Left kidney (tissue), 8 donors: ENCODE measurements around the gene SMIM7. TPM values are rescaled to one million over a fixed set of nuclear protein-coding genes. Genes with fewer than 3 reads are reported as not detected.
"Not testable (repeated sequence)": the region's sequence is repeated elsewhere in the genome, so short reads cannot be mapped to it uniquely, and the experiment has no call there.

Source experiments
- DNase-seq: peaks from one replicate; pipeline ENCODE4 v3.0.0-alpha.2; 2013
- long read RNA-seq, 8 donors: transcript quantifications; one replicate each; lab custom pipeline, GENCODE V29; 2026
- polyA plus RNA-seq: library from polyadenylated mRNA; unstranded; fragments of 120-200 nt; gene quantifications from one replicate; pipeline ENCODE4 v1.2.1, GENCODE V29; 2013; ENCODE audit not compliant: insufficient read length

The SMIM7 gene
- polyA plus RNA-seq = 108 TPM
- long read RNA-seq, donor 1, transcript SMIM7-215 (6 exons, 975 nt) = minor isoform, 7 of 82 reads
- long read RNA-seq, donor 1, transcript SMIM7-214 (4 exons, 1,075 nt) = minor isoform, 7 of 82 reads
- long read RNA-seq, donor 1, transcript SMIM7-208 (5 exons, 2,776 nt) = major isoform, 39 of 82 reads
- long read RNA-seq, donor 1, partial matches to known transcripts = 19 of 82 reads
- long read RNA-seq, donor 1, other reads (novel, unspliced or antisense) = 0 of 82 reads
- long read RNA-seq, donor 2, transcript SMIM7-208 (5 exons, 2,776 nt) = major isoform, 34 of 74 reads
- long read RNA-seq, donor 2, transcript SMIM7-214 (4 exons, 1,075 nt) = minor isoform, 13 of 74 reads
- long read RNA-seq, donor 2, partial matches to known transcripts = 16 of 74 reads
- long read RNA-seq, donor 2, other reads (novel, unspliced or antisense) = 0 of 74 reads
- long read RNA-seq, donor 3, transcript SMIM7-214 (4 exons, 1,075 nt) = minor isoform, 8 of 52 reads
- long read RNA-seq, donor 3, transcript SMIM7-208 (5 exons, 2,776 nt) = major isoform, 27 of 52 reads
- long read RNA-seq, donor 3, partial matches to known transcripts = 5 of 52 reads
- long read RNA-seq, donor 3, other reads (novel, unspliced or antisense) = 0 of 52 reads
- long read RNA-seq, donor 4, transcript SMIM7-208 (5 exons, 2,776 nt) = major isoform, 9 of 10 reads
- long read RNA-seq, donor 4, partial matches to known transcripts = 0 of 10 reads
- long read RNA-seq, donor 4, other reads (novel, unspliced or antisense) = 0 of 10 reads
- long read RNA-seq, donor 5, transcript SMIM7-208 (5 exons, 2,776 nt) = major isoform, 75 of 157 reads
- long read RNA-seq, donor 5, transcript SMIM7-215 (6 exons, 975 nt) = minor isoform, 7 of 157 reads
- long read RNA-seq, donor 5, transcript SMIM7-214 (4 exons, 1,075 nt) = minor isoform, 23 of 157 reads
- long read RNA-seq, donor 5, transcript SMIM7-207 (6 exons, 1,126 nt) = minor isoform, 6 of 157 reads
- long read RNA-seq, donor 5, partial matches to known transcripts = 17 of 157 reads
- long read RNA-seq, donor 5, other reads (novel, unspliced or antisense) = 15 of 157 reads
- long read RNA-seq, donor 6, transcript SMIM7-208 (5 exons, 2,776 nt) = major isoform, 44 of 63 reads
- long read RNA-seq, donor 6, partial matches to known transcripts = 0 of 63 reads
- long read RNA-seq, donor 6, other reads (novel, unspliced or antisense) = 0 of 63 reads
- long read RNA-seq, donor 7, transcript SMIM7-214 (4 exons, 1,075 nt) = minor isoform, 14 of 100 reads
- long read RNA-seq, donor 7, transcript SMIM7-208 (5 exons, 2,776 nt) = major isoform, 42 of 100 reads
- long read RNA-seq, donor 7, transcript SMIM7-207 (6 exons, 1,126 nt) = minor isoform, 7 of 100 reads
- long read RNA-seq, donor 7, partial matches to known transcripts = 13 of 100 reads
- long read RNA-seq, donor 7, other reads (novel, unspliced or antisense) = 6 of 100 reads
- long read RNA-seq, donor 8, transcript SMIM7-208 (5 exons, 2,776 nt) = major isoform, 18 of 32 reads
- long read RNA-seq, donor 8, partial matches to known transcripts = 0 of 32 reads
- long read RNA-seq, donor 8, other reads (novel, unspliced or antisense) = 0 of 32 reads

DNA sequence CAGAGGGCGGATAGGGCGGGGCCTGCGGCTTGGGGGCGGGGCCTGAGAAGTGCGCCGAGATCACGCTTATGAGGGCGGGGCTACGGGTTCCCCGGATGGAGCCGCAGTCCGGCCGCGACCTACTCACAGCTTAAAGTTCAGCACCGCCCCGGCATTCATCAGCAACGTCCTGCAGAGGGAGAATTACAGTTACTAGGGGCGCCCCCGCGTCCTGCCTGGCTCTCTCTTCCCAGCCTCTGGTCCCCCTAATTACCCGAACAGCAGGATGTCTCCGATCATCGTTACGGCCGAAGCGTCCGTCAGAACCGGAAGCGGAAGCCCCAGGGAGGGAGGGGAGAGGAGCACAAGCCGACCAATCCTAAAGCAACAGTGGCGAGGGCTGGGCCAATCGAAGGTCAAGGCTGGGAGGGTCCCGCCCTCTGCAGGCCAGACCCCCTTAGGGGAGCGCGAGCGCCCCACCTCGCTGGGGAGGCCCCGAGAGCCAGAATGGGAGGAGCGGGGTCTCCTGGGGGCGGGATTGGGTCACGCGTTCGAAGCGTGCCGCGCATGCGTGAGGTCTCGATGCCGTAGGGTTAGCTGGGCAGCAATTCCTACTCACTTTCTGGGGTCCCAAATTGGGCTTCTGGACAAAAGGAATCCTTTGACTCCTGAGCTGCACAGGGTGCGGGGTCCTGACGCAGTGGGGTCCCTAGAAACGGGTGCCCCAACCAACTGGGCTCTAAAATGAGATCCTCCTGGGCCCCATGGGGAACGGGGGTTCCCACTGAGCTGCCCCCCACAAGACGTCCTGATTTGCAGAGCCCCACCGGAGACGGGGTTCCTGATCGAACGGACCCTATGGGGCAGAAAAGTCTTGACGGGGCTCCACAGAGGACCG lies at the start of gene SMIM7:
Gene SMIM7 (minus strand): TSS at position 313 of the 877 bp plus-strand sequence. CDS start 34 bp downstream, at position 279.
- DNase-seq = peak; percentile 98

- DNase-seq = no peak
These were observed 43.7 kb upstream of the SMIM7 start for GRCh38 chr19:16703677-16704076.

DNA sequence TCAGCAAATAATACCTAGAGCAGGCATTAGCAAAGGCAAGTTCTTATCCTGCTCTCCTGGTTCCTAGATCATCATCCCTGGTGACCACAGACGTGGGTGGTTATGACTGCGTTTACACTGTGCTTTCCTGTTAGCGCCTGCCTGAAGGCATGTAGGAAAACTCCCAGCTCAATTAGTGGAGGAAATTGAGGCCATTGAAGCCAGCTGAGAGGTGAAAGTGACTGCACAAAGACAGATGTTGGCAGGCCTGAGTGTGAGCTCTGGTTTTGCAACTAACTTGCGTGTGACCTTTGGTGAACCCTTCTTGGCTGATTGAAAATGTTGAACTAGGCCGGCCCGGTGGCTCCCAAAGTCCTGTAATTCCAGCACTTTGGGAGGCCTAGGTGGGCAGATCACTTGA lies 42.2 kb upstream of the SMIM7 start:
- no peak for DNase-seq

GRCh38 chr19:16698914-16699313 lies 39.0 kb upstream of the SMIM7 start:
- no peak for DNase-seq

DNA sequence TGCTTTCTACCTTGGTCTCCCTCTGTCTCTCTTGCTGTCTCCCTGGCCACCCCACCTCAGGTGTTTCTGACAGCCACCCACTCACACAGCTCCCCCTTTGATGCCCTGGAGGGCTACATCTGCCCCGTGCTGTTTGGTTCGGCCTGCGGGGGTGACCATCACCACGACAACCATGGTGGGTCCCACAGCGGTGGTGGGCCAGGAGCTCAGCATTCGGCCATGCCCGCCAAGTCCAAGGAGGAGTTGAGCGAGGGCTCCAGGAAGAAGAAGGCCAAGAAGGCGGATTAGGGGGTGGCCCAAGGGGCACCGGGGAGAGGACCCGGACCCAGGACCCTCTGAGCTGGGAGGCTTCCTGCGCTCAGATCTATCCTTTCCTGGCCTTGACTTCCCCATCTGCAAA lies 28.1 kb upstream of the SMIM7 start:
- no peak for DNase-seq

DNA sequence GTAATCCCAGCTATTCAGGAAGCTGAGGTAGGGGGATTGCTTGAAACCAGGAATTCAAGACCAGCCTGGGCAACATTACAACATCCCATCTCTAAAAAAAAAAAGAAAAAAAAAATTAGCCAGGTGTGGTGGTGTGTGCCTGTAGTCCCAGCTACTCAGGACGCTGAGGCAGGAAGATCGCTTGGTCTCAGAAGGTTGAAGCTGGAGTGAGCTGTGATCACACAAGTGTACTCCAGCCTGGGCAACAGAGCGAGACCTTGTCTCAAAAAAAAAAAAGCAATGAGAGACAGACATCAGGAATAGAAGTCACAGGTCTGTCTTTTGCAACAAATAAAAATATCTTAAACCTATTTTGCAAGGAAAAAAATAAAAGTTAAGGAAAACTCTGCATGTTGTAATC lies 24.3 kb upstream of the SMIM7 start:
- DNase-seq = no peak

DNA sequence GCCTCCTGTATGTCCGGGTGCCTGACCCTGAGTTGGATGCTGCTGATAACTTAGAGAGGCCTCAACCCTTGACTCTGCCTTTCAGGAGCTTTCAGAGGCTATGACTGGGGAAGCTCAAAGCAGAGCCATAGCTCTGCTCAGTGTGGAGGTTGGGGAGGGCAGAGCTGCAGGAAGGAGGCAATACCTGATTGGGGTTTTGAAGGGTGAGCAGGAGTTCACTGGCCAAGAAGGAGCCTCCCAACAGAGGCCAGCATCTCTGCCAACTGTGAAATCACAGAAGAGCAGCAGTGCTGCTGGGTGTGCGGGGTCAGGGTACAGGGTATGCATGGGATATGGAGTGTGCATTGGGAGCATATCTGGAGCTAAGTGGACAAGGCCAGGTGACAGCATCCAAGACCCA lies 22.6 kb upstream of the SMIM7 start:
- no peak for DNase-seq

DNA sequence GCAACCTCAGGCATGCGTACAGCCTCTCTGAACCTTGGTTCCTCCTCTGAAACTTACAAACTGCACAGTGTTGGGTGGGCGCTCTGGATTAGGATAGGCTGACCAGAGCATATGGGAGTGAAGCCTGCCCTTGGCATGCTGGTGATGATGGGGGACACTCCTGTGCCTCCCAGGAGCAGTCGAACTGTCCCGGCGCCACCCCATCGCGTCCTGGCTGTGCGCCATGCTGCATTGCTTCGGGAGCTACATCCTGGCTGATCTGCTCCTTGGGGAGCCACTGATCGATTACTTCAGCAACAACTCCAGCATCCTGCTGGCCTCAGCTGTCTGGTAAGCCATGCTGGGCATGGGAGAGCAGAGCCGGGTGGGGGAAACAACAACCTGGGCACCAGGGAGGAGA lies 19.9 kb upstream of the SMIM7 start:
- no peak for DNase-seq

DNA sequence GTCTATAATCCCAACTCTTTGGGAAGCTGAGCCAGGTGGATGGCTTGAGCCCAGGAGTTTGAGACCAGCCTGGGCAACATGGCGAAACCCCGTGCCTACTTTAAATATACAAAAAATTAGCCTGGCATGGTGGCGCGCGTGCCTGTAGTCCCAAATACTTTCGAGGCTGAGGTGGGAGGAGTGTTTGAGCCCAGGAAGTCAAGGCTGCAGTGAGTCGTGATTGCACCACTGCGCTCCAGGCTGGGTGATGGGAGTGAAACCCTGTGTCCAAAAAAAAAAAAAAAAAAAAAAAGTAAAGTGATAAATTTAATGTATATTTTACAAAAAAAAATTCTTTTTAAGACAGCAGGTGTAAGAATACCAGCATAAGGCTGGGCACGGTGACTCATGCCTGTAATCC lies 18.6 kb upstream of the SMIM7 start:
- no peak for DNase-seq

GRCh38 chr19:16677055-16677454 lies 17.1 kb upstream of the SMIM7 start:
- DNase-seq = no peak

- no peak for DNase-seq
These were observed 16.3 kb upstream of the SMIM7 start for GRCh38 chr19:16676101-16676798.

DNA sequence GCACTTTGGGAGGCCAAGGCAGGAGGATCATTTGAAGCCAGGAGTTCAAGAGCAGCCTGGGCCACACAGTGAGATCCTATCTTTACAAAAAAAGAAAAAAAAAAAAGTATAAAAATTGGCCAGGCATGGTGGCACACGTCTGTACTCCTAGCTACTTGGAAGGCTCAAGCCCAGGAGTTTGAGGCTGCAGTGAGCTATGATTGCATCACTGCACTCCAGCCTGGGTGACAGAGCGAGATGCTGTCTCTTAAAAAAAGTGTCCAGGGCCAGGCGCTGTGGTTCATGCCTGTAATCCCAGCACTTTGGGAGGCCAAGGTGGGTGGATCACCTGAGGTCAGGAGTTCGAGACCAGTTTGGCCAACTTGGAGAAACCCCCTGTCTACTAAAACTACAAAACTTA lies 13.9 kb upstream of the SMIM7 start:
- not testable (repeated sequence) for DNase-seq

- no peak for DNase-seq
These were observed 13.3 kb upstream of the SMIM7 start for GRCh38 chr19:16673231-16673630.

DNA sequence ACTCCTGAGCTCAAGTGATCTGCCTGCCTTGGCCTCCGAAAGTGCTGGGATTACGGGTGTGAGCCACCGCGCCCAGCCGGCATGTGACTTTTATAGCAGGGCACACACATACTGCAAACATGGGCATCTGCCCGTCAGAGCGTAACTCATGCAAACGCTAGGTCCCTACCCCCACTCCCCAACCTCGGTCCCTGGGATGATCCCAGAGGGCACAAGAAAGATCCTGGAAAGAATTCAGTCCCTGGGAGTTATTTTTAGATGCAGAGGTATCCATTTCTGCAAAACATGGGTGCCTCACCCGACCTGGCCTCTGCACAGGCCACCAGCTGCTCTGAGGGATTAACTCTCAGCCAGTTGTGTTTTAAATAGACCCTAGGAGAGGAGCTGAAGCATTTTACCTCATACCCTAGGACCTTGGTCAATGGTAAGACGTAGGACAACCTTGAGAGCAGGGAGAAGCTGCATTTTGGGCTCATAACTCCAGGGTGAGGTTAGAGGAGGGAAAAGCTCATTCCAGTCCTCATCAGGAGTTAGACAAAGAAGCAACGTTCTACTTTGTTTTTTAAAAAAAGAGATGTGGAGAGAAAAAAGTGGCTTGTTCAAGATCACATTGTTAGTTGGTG lies 11.8 kb upstream of the SMIM7 start:
- no peak for DNase-seq

GRCh38 chr19:16670291-16670690 lies 10.3 kb upstream of the SMIM7 start:
- DNase-seq = no peak

- DNase-seq = not testable (repeated sequence)
These were observed 8.8 kb upstream of the SMIM7 start for GRCh38 chr19:16668702-16669101.

DNA sequence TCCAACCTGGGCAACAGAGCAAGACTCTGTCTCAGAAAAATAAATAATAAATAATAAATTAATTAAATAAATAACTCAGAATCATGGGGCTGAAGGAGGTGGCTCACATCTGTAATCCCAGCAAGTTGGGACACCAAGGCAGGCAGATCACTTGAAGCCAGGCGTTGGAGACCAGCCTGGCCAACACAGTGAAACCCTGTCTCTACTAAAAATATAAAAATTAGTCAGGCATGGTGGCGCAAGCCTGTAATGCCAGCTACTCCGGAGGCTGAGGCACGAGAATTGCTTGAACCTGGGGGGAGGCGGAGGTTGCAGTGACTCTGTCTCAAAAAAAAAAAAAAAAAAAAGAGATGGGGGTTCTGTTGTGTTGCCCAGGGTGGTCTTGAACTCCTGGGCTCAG lies 8.2 kb upstream of the SMIM7 start:
- DNase-seq = no peak

- DNase-seq = no peak
These were observed 1.6 kb upstream of the SMIM7 start for GRCh38 chr19:16661480-16662034.
